Measurements from ENCODE around the gene SCUBE3. TPM values are rescaled to one million over a fixed set of nuclear protein-coding genes. Genes with fewer than 3 reads are reported as not detected.

The SCUBE3 gene
- total and polyA plus RNA-seq, 2 of the 8 experiments (the other 6 are each of a cell fraction or from before 2014, with no cell fraction given) = 0.80 to 1.0 TPM

- Histone ChIP-seq H3K14ac (ENCODE audit: insufficient read length) (no peak overlapping the region), H4K5ac (ENCODE audit: insufficient read length, low read depth, low read length) (no peak overlapping the region), H2BK120ac (replicated peaks; ENCODE audit: low read depth, low read length) (no peak overlapping the region), H3K9ac (replicated peaks in 1 of 4; ENCODE audit: extremely low read depth in 1 of 4, low read depth in 3 of 4, low read length in 3 of 4) (no peak overlapping the region), H2BK20ac (ENCODE audit: low read length) (no peak overlapping the region), H3K79me2 (ENCODE audit: control insufficient read depth in 1 of 2, insufficient read depth in 2 of 2, low read length in 2 of 2) (no peaks in the 10 kb centered on the region), H2BK12ac (ENCODE audit: low read depth, low read length) (no peak overlapping the region), H4K91ac (replicated peaks; ENCODE audit: insufficient read length, low read length) (no peak overlapping the region), H3K4me3 (ENCODE audit: extremely low read depth in 1 of 4, insufficient read depth in 2 of 4, low read depth in 3 of 4, low read length in 4 of 4) (no peak overlapping the region), H3K4ac (replicated peaks; ENCODE audit: insufficient read length, low read depth, low read length) (no peak overlapping the region), H3K18ac (ENCODE audit: extremely low read depth, low read length) (no peak overlapping the region), H4K8ac (ENCODE audit: extremely low read depth, insufficient read depth, low read length) (no peak overlapping the region; the same call in 1 of the 2 replicates), H3K23me2 (ENCODE audit: low read depth, low read length) (no peaks in the 10 kb centered on the region), H4K20me1 (replicated peaks in 1 of 2; ENCODE audit: control insufficient read depth in 1 of 2, insufficient read depth in 2 of 2, low read length in 2 of 2) (peaks cover 0 to 1% of the 10 kb centered on the region in 2 experiments), H3K9me3 (ENCODE audit: insufficient read depth in 2 of 2, low read depth in 1 of 2, low read length in 1 of 2) (no peaks in the 10 kb centered on the region), H3K27me3 (replicated peaks in 1 of 4; ENCODE audit: control insufficient read depth in 3 of 4, extremely low read depth in 1 of 4, insufficient read depth in 3 of 4, low read length in 3 of 4) (no peaks in the 10 kb centered on the region; a peak in 1 of 7 replicates), H3K4me2 (ENCODE audit: insufficient read depth in 1 of 2, low read depth in 2 of 2, low read length in 2 of 2) (no peak overlapping the region), H2BK5ac (ENCODE audit: low read depth, low read length) (no peak overlapping the region), H3K23ac (ENCODE audit: insufficient read length) (no peak overlapping the region), H3K56ac (replicated peaks; ENCODE audit: insufficient read length, low read depth, low read length) (no peak overlapping the region), H2BK15ac (ENCODE audit: low read length) (no peak overlapping the region), H2AFZ (ENCODE audit: low read length) (no peak overlapping the region), H3K79me1 (ENCODE audit: low read depth, low read length) (no peaks in the 10 kb centered on the region), H3K4me1 (replicated peaks in 1 of 4; ENCODE audit: control insufficient read depth in 3 of 4, insufficient read depth in 4 of 4, low read length in 3 of 4) (no peaks in the 10 kb centered on the region), H3K36me3 (ENCODE audit: control insufficient read depth in 2 of 4, insufficient read depth in 4 of 4, low read length in 3 of 4) (peaks cover 0 to 16% (median 4%) of the 10 kb centered on the region in 4 experiments; a peak in 4 of 8 replicates), H3K27ac (ENCODE audit: low read depth, low read length) (no peak overlapping the region), H2AK5ac (ENCODE audit: low read depth, low read length) (no peak overlapping the region)
- FAIRE-seq = no peak
- DNase-seq (ENCODE audit: low read depth in 1 of 2, low spot score in 2 of 2) = no peak
- TF ChIP-seq, protein P1, sequence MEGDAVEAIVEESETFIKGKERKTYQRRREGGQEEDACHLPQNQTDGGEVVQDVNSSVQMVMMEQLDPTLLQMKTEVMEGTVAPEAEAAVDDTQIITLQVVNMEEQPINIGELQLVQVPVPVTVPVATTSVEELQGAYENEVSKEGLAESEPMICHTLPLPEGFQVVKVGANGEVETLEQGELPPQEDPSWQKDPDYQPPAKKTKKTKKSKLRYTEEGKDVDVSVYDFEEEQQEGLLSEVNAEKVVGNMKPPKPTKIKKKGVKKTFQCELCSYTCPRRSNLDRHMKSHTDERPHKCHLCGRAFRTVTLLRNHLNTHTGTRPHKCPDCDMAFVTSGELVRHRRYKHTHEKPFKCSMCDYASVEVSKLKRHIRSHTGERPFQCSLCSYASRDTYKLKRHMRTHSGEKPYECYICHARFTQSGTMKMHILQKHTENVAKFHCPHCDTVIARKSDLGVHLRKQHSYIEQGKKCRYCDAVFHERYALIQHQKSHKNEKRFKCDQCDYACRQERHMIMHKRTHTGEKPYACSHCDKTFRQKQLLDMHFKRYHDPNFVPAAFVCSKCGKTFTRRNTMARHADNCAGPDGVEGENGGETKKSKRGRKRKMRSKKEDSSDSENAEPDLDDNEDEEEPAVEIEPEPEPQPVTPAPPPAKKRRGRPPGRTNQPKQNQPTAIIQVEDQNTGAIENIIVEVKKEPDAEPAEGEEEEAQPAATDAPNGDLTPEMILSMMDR (IDR thresholded peaks at IDR 0.05; ENCODE audit: control extremely low read depth in 1 of 3, insufficient read depth in 1 of 3, low read depth in 1 of 3, low read length in 3 of 3) = no peak
- no peak for TF ChIP-seq CTBP2 (IDR thresholded peaks at IDR 0.05; ENCODE audit: borderline replicate concordance, insufficient read depth, insufficient read length, low read length)
- no peak for TF ChIP-seq CEBPB (IDR thresholded peaks at IDR 0.05; ENCODE audit: low read depth, low read length)
- TF ChIP-seq RFX5 (IDR thresholded peaks at IDR 0.05; ENCODE audit: borderline replicate concordance, low read depth, low read length) = no peak
- 94% methylated on average over 4 of the region's 4 CpGs; no CpG with 5 or more reads in 1 of the 2 experiments for WGBS, 2 experiments (ENCODE audit: extremely low coverage in 1 of 2, insufficient coverage in 1 of 2, insufficient read length in 1 of 2, insufficient replicate concordance in 2 of 2, low coverage in 1 of 2, low lambda C conversion rate in 2 of 2, missing lambda C conversion rate in 1 of 2)
- ChIA-PET POLR2A (ENCODE audit: partially characterized antibody) (no interaction called here), CTCF (ENCODE audit: partially characterized antibody) (interaction anchor here (1.0 kb wide), 1 partner anchor 119 kb away, joined by 3 read pairs; no protein-coding TSS in a partner anchor)
These were observed 67.1 kb downstream of the SCUBE3 start for GRCh38 chr6:35280903-35281302.

Data from H1 (cell line).